NCI-H187 treated with DMSO at 0.1 percent for 48 hours (cell line): Measurements from ENCODE around the gene NSD2.
"Not testable (repeated sequence)": the region's sequence is repeated elsewhere in the genome, so short reads cannot be mapped to it uniquely, and the experiment has no call there.

ENCODE experiments used
- DNase-seq: peaks from one replicate; lab custom pipeline; 2025; lab: John Stamatoyannopoulos, UW

The NSD2 gene

DNA sequence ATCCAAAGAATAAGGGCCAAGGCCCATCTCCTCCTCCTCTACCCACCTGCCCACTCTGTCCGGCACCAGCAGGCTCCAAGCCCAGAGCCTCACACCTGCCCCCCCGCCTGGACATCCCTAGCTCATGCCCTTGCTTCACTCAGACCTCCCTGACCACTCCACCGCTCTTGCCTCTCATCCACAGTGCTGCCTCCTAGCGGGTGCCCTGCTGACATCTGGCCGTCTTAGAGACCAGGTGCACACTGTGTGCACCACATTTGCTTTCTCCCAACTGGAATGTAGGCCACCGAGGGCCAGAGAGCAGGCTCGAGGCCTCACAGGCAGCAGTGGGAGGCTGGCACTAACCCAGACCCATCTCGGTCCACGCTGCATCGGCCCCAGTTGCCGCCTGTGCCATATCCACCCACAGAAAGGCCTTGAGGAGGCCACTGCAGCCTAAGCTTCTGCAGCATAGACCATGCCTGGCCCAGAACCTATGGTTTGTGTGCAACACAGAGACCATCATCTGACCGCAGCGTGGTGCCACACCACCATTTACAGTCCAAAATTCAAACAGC, 28.8 kb upstream of the NSD2 start:
- no peak for DNase-seq

DNA sequence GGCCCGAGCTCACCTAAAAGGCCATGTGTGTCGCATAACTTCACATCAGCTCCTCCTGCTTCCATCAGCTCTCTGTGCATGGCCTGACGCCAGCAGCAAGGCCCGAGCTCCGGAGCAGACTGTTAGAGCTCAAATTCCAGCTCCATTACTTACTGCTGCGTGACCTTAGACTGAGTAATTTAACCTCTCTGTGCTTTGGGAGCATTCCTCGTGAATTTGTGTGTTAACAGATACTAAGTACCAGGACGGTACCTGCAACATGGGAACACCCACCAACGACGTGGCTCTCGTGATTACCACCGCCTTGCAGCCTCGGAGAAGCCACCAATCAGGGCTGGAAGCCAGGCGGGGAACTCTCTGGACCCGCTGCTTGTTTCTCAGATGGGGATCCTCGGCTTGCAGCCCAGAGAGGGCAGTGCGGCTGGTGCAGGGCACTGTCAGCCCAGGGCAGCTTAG, 28.2 kb upstream of the NSD2 start:
- no peak for DNase-seq

GRCh38 chr4:1843852-1844251, 27.3 kb upstream of the NSD2 start:
- no peak for DNase-seq

DNA sequence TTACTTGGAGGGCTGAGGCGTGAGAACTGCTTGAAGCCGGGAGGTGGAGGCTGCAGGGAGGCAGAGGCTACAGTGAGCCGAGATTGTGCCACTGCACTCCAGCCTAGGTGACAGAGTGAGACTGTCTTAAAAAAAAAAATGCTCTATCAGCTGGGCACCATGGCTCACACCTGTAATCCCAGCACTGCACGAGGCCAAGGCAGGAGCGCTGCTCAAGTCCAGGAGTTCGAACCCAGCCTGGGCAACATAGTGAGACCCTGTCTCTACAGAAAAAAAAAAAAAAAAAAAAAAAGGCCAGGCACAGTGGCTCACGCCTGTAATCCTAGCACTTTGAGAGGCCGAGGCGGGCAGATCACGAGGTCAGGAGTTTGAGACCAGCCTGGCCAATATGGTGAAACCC, 26.6 kb upstream of the NSD2 start:
- not testable (repeated sequence) for DNase-seq

GRCh38 chr4:1846580-1846979, 24.6 kb upstream of the NSD2 start:
- no peak for DNase-seq

DNA sequence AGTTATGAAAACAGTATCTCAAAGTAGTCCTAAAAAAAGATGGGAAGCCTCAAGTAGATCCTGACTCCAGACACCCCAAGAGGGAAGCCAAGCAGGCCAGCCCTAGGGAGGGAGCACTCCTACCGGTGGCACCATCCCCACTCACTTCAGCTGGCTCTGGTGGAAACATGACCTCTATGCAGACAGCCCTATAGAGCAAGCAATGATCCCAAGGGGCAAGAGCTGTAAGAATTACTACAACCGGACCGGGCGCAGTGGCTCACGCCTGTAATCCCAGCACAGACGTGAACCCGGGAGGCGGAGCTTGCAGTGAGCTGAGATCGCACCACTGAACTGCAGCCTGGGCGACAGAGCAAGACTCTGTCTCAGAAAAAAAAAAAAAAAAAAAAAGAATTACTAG, 20.9 kb upstream of the NSD2 start:
- DNase-seq: no peak

DNA sequence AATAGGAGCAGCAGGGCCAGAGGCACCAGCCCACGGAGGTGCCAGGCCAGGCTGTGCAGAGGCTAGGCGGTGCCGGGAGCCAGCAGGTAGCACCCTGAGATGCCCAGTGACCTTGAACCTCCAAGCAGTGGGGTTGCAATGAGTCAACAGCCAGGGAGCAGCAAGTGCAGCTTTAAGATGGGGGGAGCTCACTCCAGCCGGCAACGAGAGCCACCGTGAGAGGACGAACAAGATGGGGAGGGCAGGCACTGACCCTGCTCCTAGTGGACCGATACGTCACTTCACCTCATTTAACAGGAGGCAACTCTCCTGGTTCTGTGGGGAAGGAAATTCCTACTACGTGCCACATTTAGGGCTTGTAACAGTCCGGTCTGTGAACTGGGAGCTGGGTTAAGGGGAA, 20.0 kb upstream of the NSD2 start:
- no peak for DNase-seq

GRCh38 chr4:1851575-1852410, 19.4 kb upstream of the NSD2 start:
- DNase-seq: no peak

GRCh38 chr4:1852904-1853623, 18.1 kb upstream of the NSD2 start:
- DNase-seq: no peak

- no peak for DNase-seq
Observed at GRCh38 chr4:1854752-1855151, 16.4 kb upstream of the NSD2 start.

DNA sequence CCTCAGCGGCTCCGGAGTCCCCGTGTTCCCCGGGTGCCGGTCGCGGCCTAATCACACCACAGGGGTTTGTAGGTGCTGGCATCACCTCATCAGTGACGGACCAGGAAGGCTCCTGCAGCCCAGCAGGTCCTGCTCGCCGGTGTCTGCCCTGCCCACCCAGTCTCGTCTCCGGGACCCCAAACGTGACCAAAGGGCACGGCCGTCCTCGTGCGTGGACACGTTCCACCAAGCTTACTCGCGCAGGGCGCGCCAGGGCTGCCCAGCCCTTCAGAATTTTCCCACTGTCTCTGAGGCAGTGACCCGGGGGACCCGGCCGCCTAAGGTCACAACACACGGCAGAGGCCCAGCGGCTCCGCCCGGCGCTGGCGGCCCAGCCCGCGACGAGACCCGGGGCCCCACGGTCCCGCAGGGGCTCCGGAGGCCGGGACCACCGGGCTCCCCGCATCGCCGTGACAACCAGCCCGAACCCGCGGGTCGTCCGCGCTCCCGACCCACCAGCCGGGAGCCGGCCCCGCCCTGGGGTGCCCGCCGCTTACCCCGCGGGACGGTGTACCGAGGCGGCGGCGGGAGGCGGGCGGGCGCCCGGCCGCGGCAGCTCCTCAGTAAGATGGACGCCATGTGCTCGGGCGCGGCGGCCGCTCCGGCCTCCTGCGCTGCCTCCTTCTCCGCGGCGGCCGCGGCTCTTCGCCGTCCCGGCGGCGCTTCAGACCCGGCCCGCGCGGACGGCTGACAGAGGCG, 15.7 kb upstream of the NSD2 start:
- no peak for DNase-seq

GRCh38 chr4:1856071-1856942, 14.9 kb upstream of the NSD2 start, which contains the start of gene LETM1:
LETM1 (minus strand) TSS chr4:1856156; CDS start chr4:1855950, 206 bp downstream.
- DNase-seq: peak; percentile 80

GRCh38 chr4:1856943-1857699, 14.1 kb upstream of the NSD2 start:
- no peak for DNase-seq

DNA sequence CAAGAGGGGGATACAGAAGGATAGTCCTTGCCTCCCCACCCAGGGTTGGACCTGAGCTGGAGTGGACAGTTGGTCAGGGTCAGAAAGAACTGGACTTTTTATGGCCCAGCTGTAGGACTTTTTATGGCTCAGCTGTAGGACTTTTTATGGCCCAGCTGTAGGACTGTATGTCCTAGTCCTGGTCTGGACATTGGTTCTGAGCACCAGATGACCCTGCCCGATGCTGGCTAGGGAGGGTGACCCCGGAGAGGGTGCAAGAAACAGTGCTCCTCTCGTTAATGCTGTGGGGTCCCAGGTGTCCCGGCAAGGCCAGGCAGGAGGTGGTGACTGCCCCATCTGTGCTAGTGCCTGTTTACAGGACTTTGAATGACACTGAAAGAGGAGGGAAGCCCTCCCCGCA, 13.3 kb upstream of the NSD2 start:
- DNase-seq: no peak

DNA sequence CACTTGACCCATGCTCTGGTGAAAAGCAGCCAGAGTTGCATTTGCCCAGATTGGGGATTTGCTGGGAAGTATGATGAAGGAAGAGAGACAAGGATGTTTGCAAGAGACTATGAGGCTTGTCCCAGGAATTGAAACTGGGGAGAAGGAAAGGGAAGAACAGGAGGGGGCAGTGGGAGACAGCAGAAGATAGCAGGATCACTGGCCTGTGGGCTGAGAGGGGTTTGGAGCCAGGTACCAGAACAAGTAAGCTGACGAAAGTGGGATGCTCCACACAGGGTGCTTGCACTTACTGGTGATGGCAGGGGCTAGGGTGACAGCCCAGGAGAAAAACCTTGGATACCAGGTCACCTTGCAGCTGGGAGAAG, 11.8 kb upstream of the NSD2 start:
- no peak for DNase-seq

GRCh38 chr4:1862055-1862911, 8.9 kb upstream of the NSD2 start:
- DNase-seq: no peak

DNA sequence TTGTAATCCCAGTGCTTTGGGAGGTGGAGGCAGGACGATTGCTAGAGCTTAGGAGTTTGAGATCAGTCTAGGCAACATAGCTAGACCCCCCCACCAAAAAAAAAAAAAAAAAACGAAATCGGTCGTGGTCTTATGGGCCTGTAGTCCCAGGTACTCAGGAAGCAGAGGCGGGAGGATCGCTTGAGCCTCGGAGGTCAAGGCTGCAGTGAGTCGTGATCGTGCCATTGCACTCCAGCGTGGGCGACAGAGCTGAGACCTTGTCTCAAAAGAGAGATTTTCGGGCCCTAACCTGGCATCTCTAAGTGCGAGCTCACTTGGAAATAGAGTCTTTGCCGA, 8.3 kb upstream of the NSD2 start:
- no peak for DNase-seq

DNA sequence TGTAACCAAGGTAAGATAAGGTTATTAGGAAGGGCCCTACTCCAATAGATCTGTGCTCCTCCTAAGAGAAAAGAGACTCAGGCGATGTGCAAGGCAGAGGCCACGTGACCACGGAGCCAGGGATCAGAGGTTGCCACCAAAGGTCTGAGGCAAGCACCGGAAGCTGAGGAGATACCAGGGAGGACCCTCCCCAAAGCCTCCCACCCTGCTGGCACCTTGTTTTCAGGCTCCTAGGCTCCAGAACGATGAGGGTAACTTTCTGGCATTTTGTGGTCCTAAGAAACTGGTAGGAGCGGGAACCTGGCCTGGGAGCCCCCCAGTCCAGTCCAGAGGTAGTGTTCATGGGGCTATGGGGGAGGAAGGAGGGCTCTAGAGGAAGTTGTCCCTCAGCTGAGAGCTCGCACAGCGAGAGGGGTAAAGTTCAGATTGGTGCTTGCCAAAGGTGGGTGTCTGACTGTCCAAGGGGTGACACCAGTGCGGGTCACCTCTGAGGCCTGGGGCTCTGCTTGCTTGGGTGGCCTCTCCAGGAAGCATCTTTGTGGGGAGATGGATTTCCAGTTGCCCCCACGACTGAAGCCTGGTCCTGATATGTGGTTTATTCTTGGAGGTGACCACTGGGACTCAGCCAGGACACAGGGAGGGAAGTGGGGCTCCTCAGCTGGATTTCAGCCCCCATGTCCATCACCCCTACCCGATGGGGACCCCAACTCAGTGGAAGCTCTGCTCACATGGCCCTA, 7.7 kb upstream of the NSD2 start:
- DNase-seq: no peak
